Testis (tissue), 3 donors: ENCODE measurements around the gene GLIS1. TPM values are rescaled to one million over a fixed set of nuclear protein-coding genes. Genes with fewer than 3 reads are reported as not detected.

ENCODE experiments used
- DNase-seq: peaks from one replicate; pipeline ENCODE4 v3.0.0-alpha.2; 2019
- H3K27ac ChIP-seq, 2 donors: fragments of 200-600 bp; sonication (generic); one replicate each; pipeline ENCODE4 v1.5.1; 2019
- H3K27me3 ChIP-seq: fragments of 200-600 bp; sonication (generic); one replicate; pipeline ENCODE4 v1.5.1; 2019
- H3K36me3 ChIP-seq: fragments of 200-600 bp; sonication (generic); one replicate; pipeline ENCODE4 v1.5.1; 2017; ENCODE audit warnings: low read depth; ENCODE audit errors: missing control alignments
- H3K4me1 ChIP-seq: fragments of 200-600 bp; sonication (generic); one replicate; pipeline ENCODE4 v1.5.1; 2019
- H3K4me3 ChIP-seq, 2 donors: fragments of 200-600 bp; sonication (generic); one replicate each; pipeline ENCODE4 v1.5.1; 2017 to 2019
- H3K9me3 ChIP-seq: fragments of 200-600 bp; sonication (generic); one replicate; pipeline ENCODE4 v1.5.1; 2017
- CTCF ChIP-seq, 3 experiments: fragments of 450-650 bp in 2 of 3; fragments of 200-600 bp in 1 of 3; sonication (generic) in 1 of 3; IDR thresholded peaks; one replicate each; pipeline ENCODE4 v1.5.1; 2016 to 2019; ENCODE audit warnings: antibody characterized with exemption in 3 of 3, mild to moderate bottlenecking in 2 of 3, moderate library complexity in 1 of 3
- POLR2A ChIP-seq: fragments of 450-650 bp; IDR thresholded peaks from one replicate; pipeline ENCODE4 v1.6.1; 2017; ENCODE audit warnings: antibody characterized with exemption, mild to moderate bottlenecking, moderate library complexity
- WGBS, 2 donors: methylation state at CpG; one replicate each; pipeline ENCODE4 v1.1.5; 2018; 5-methylcytosine and 5-hydroxymethylcytosine counted together
- intact Hi-C: fragments of 100-400 bp; cut with DNase I; formaldehyde crosslinking; loops from one replicate; pipeline ENCODE4 v1.15.1; 2023; ENCODE audit warnings: low total_unique reads
- polyA plus RNA-seq: library from polyadenylated mRNA; stranded (reverse); fragments of 350-450 nt; fragmentation: Illumina TruSeq; extraction: RNeasy Lipid Tissue Mini Kit (QIAGEN cat#74804); gene quantifications from one replicate; pipeline ENCODE4 v1.2.3, GENCODE V29; 2014; ENCODE audit warnings: low read depth, low replicate concordance; ENCODE audit not compliant: insufficient read depth
- total RNA-seq, 2 donors: library from RNA; depleted of rRNA; stranded (reverse); fragments of >200 nt; gene quantifications; one replicate each; pipeline ENCODE4 v1.2.3, GENCODE V29; 2016

Gene GLIS1
- total and polyA plus RNA-seq, 3 donors from 2014 or later, result 2.9 to 6.1 (median 3.8) TPM

GRCh38 chr1:53666566-53666965 lies 72.4 kb downstream of the GLIS1 start:
- no peak for DNase-seq
- intact Hi-C loops, result no loop called here
- Histone ChIP-seq H3K27me3 (no peaks in the 10 kb centered on the region), H3K27ac (no peak overlapping the region), H3K4me1 (peaks cover 9% of the 10 kb centered on the region), H3K36me3 (no peaks in the 10 kb centered on the region), H3K4me3 (no peak overlapping the region), H3K9me3 (no peaks in the 10 kb centered on the region)
- TF ChIP-seq CTCF (IDR thresholded peaks at IDR 0.05), result no peak
- TF ChIP-seq POLR2A, result no peak
- WGBS, 2 donors, result 93 to 100% methylated on average over 1 of the region's 1 CpG

GRCh38 chr1:53665996-53666395 lies 73.0 kb downstream of the GLIS1 start:
- Histone ChIP-seq H3K27me3 (no peaks in the 10 kb centered on the region), H3K4me1 (peaks cover 9% of the 10 kb centered on the region), H3K27ac (no peak overlapping the region), H3K36me3 (no peaks in the 10 kb centered on the region), H3K9me3 (no peaks in the 10 kb centered on the region), H3K4me3 (no peak overlapping the region)
- intact Hi-C loops, result no loop called here
- no peak for DNase-seq
- whole genome bisulfite sequencing, 2 donors, result 58 to 80% methylated on average over 2 of the region's 2 CpGs
- TF ChIP-seq CTCF (IDR thresholded peaks at IDR 0.05) (no peak), POLR2A (no peak)

- no peaks in the 10 kb centered on the region for H3K9me3 ChIP-seq
- TF ChIP-seq CTCF (IDR thresholded peaks at IDR 0.05) (no peak), POLR2A (no peak)
- peaks cover 9% of the 10 kb centered on the region for H3K4me1 ChIP-seq
- intact Hi-C loops, result no loop called here
- H3K27ac ChIP-seq, result no peak overlapping the region
- DNase-seq, result peak; percentile 59
- WGBS, 2 donors, result 38 to 41% methylated on average over 14 to 15 of the region's 15 CpGs
- no peaks in the 10 kb centered on the region for H3K36me3 ChIP-seq
- no peak overlapping the region for H3K4me3 ChIP-seq
- no peaks in the 10 kb centered on the region for H3K27me3 ChIP-seq
These were observed 75.2 kb downstream of the GLIS1 start for GRCh38 chr1:53663529-53664300.

DNA sequence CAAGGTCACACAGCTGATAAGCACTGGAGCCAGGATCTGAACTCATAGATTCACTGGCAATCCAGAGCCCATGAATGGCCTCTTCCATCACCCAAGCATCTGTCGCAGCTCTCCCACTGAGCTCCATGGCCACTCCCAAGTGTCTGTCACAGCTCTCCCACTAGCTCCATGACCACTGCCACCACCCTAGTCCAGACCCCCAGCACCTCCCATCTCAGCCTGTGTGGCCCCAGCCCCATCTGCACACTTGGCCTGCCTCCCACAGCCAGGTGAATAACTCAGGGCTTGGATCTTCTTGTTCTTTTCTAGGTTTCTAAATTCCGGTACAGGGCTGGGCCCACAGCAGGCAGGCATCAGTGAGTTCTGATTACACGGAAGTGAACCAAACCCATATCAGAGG lies 76.0 kb downstream of the GLIS1 start:
- 74 to 76% methylated on average over 3 of the region's 3 CpGs for WGBS, 2 donors
- Histone ChIP-seq H3K27me3 (no peaks in the 10 kb centered on the region), H3K36me3 (no peaks in the 10 kb centered on the region), H3K4me1 (peaks cover 9% of the 10 kb centered on the region), H3K9me3 (no peaks in the 10 kb centered on the region), H3K4me3 (no peak overlapping the region), H3K27ac (no peak overlapping the region)
- DNase-seq, result no peak
- TF ChIP-seq POLR2A (no peak), CTCF (IDR thresholded peaks at IDR 0.05) (no peak)
- intact Hi-C loops, result no loop called here

- Histone ChIP-seq H3K9me3 (no peaks in the 10 kb centered on the region), H3K27ac (no peak overlapping the region), H3K4me3 (no peak overlapping the region), H3K27me3 (no peaks in the 10 kb centered on the region), H3K4me1 (peaks cover 9% of the 10 kb centered on the region), H3K36me3 (no peaks in the 10 kb centered on the region)
- 86 to 90% methylated on average over 11 of the region's 11 CpGs for WGBS, 2 donors
- intact Hi-C loops, result no loop called here
- TF ChIP-seq POLR2A, result no peak
- TF ChIP-seq CTCF (IDR thresholded peaks at IDR 0.05), result no peak
- DNase-seq, result no peak
These were observed 76.8 kb downstream of the GLIS1 start for GRCh38 chr1:53662169-53662568.
